Effector memory CD4-positive, alpha-beta T cell (primary cell): ENCODE results near the gene MYDGF.

Experiments
- DNase-seq, 3 donors: peaks; one replicate each; pipeline ENCODE4 v3.0.0-alpha.2; 2020
- H3K27ac ChIP-seq: 2 replicates; pipeline ENCODE4 v1.7.0; 2013; ENCODE audit warnings: mild to moderate bottlenecking, low read length, moderate library complexity; ENCODE audit not compliant: insufficient read depth, poor library complexity, severe bottlenecking
- H3K27me3 ChIP-seq: replicated peaks from 2 replicates; pipeline ENCODE4 v1.7.0; 2013; ENCODE audit warnings: mild to moderate bottlenecking, low read length; ENCODE audit not compliant: insufficient read depth, control insufficient read depth, poor library complexity, severe bottlenecking
- H3K36me3 ChIP-seq: 2 replicates; pipeline ENCODE4 v1.7.0; 2013; ENCODE audit warnings: mild to moderate bottlenecking, low read length, moderate library complexity; ENCODE audit not compliant: control insufficient read depth, insufficient read depth
- H3K4me1 ChIP-seq: 2 replicates; pipeline ENCODE4 v1.7.0; 2013; ENCODE audit warnings: low read length, mild to moderate bottlenecking; ENCODE audit not compliant: control insufficient read depth, insufficient read depth, poor library complexity, severe bottlenecking
- H3K4me3 ChIP-seq: 2 replicates; pipeline ENCODE4 v1.7.0; 2013; ENCODE audit warnings: low read length, low read depth, mild to moderate bottlenecking; ENCODE audit not compliant: insufficient read depth, poor library complexity, severe bottlenecking
- H3K9me3 ChIP-seq: 2 replicates; pipeline ENCODE4 v1.7.0; 2013; ENCODE audit warnings: mild to moderate bottlenecking, low read length, moderate library complexity; ENCODE audit not compliant: control insufficient read depth

Gene MYDGF

DNA sequence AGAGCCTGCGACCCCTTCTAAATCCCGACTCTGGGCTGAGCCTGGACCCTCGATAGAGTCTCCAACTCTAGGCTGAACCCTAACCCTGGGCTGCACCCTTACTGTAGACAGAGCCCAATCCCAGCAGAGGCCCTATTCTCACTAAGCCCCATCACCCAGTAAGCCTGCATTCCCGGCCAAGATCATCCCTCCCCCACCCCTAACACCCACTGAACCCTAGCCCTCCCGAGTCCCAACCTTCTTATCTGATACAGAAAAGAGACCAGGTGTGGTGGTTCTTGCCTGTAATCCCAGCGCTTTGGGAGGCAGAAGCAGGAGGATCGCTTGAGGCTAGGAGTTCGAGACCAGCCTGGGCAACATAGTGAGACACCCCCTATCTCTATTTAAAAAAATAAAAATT lies 33.4 kb downstream of the MYDGF start:
- H3K4me3 ChIP-seq = peak overlapping the region; percentile 52
- H3K4me1 ChIP-seq = peaks cover 34% of the 10 kb centered on the region
- H3K27ac ChIP-seq = no peak overlapping the region
- no peaks in the 10 kb centered on the region for H3K27me3 ChIP-seq
- no peaks in the 10 kb centered on the region for H3K36me3 ChIP-seq
- no peak for DNase-seq
- no peaks in the 10 kb centered on the region for H3K9me3 ChIP-seq

DNA sequence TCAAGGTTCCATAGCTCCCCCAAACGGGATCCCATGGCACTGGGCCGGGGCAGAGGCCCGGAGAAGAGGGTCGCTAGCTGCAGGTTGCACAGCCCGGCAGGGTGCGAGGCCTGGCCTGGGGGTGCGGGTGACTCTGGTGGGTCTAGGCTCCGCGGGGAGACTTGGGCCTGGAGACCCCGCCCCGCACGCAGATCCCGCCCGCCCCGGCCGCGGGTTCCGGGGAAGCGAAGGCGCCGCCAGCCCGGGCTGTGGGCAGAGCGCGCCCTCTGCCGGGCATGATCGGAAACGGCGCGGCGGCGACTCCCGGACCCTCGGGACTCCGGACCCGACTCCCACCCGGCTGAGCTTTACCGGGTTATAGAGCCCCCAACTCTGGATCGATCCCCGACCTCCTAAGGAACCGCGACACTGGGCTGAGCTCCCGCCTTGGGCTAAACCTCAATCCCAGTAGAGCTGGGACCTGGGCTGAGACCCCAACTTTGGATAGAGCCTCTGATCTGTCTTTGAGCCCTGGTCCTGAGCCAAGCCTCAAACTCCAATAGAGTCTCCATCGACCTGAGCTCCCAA lies 33.9 kb downstream of the MYDGF start:
- Histone ChIP-seq H3K4me1 (peaks cover 34% of the 10 kb centered on the region), H3K4me3 (peak overlapping the region; percentile 52), H3K27me3 (no peaks in the 10 kb centered on the region), H3K9me3 (no peaks in the 10 kb centered on the region), H3K27ac (peak overlapping the region; percentile 36), H3K36me3 (no peaks in the 10 kb centered on the region)
- DNase-seq = peak; percentile 53 to 65 (median 54)

DNA sequence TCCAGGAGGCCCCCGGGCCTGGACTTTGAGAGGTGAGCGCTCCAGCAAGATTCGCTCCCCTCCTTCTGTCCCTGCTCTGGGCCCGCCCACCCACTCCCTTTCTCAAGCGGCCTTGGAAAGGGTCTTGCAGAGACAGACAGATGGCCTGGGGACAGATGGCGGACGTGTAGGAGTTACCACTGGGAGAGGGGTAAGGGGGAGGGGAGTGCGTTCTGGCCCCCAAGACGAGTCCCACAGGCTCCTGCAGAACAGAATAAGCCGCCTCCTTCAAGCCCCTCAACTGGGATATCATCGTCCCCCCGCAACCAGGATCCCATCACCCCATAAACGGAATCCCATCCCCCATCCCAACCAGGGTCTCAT lies 34.4 kb downstream of the MYDGF start:
- DNase-seq = no peak
- Histone ChIP-seq H3K27me3 (no peaks in the 10 kb centered on the region), H3K4me3 (peak overlapping the region; percentile 52), H3K9me3 (no peaks in the 10 kb centered on the region), H3K4me1 (peaks cover 29% of the 10 kb centered on the region), H3K27ac (peak overlapping the region; percentile 36), H3K36me3 (no peaks in the 10 kb centered on the region)

DNA sequence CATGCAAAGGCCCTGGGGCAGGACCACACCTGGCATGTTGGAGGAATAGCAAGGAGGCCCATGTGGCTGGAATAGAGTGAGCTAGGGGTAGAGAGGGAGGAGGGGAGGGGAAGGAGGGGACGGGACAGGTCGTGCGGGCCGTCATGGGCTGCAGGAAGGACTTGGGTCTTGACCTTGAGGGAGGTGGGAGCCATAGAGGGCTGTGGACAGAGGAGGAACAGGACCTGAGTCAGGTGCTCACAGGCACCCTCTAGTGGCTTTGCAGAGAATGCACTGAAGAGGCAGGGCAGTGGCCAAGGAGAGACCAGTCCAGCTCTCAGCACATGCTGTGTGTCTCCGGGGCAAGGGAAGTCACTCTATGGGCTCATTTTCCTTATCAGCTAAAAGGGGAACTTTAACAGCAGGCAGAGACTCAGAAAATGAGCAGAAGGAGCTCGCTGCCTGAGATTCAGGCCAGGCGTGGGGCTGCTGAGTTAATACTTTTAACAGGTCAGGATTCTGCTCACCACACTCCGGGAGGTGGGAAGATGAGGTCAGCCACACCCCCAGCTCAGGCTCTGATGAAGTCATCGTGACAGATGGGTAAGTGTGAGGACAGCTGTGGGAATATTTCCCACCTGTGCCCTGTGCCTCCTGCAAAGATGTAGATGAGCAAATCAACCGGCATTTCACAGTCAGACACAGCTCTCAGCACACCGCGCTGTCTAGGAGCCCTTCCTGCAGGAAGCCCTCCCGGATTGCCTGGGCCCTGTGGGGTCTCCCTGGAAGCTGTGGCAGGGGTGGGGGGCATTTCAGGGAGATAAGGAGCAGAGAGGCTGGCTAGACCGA lies 36.8 kb downstream of the MYDGF start:
- peak in 1 of 3 donors; percentile 37 for DNase-seq
- Histone ChIP-seq H3K27me3 (no peaks in the 10 kb centered on the region), H3K9me3 (no peaks in the 10 kb centered on the region), H3K4me3 (no peak overlapping the region), H3K36me3 (no peaks in the 10 kb centered on the region), H3K4me1 (peaks cover 15% of the 10 kb centered on the region), H3K27ac (no peak overlapping the region)

DNA sequence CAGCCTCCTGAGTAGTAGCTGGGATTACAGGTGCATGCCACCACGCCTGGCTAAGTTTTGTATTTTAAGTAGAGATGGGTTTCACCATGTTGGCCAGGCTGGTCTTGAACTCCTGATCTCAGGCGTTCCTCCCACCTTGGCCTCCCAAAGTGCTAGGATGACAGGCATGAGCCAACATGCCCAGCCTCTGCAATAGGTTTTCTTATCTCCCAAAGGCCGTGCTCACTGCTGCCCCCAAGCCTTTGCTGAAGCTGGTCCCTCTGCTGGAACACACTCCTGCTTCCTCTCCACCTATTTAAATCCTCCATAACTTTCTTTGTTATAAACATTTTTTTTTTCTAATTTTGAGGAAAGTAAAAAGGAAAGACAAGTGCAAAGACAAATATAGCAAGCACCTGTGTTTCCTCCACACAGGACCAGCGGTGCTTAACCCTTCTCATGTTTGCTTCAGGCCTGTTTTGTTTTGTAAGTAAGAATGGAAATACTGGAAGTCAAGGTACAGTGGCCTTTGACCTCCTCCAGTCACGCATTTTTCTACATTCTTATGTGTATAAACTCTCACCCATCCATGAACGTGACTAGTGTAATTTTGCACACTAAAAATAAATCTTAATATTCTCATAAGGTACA lies 45.3 kb downstream of the MYDGF start:
- H3K27ac ChIP-seq = no peak overlapping the region

DNA sequence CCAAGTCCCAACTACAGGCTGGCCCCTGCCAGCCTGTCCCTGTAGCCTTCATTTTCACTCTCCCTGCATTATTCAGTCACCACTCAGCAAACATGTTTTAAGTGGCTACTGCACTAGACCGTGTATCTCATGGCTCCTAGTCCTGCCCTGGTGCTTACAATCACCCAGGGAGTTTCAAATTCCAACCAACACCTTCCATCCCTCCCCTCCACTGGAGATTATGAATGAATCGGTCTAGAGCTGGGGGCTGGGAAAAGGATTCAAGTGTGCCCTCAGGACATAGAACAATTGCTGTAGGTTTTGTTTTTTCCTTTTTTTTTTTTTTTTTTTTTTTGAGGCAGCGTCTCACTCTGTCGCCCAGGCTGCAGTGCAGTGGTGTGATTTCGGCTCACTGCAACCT lies 45.8 kb downstream of the MYDGF start:
- no peak for DNase-seq
- no peak overlapping the region for H3K27ac ChIP-seq
- no peaks in the 10 kb centered on the region for H3K36me3 ChIP-seq
- H3K4me3 ChIP-seq = no peak overlapping the region
- no peaks in the 10 kb centered on the region for H3K27me3 ChIP-seq
- H3K4me1 ChIP-seq = no peaks in the 10 kb centered on the region
- H3K9me3 ChIP-seq = no peaks in the 10 kb centered on the region

More for the DNA sequence above, 45.3 kb downstream of the MYDGF start:
- DNase-seq = no peak
- Histone ChIP-seq H3K4me3 (no peak overlapping the region), H3K4me1 (no peaks in the 10 kb centered on the region), H3K36me3 (no peaks in the 10 kb centered on the region), H3K9me3 (no peaks in the 10 kb centered on the region), H3K27me3 (no peaks in the 10 kb centered on the region)

DNA sequence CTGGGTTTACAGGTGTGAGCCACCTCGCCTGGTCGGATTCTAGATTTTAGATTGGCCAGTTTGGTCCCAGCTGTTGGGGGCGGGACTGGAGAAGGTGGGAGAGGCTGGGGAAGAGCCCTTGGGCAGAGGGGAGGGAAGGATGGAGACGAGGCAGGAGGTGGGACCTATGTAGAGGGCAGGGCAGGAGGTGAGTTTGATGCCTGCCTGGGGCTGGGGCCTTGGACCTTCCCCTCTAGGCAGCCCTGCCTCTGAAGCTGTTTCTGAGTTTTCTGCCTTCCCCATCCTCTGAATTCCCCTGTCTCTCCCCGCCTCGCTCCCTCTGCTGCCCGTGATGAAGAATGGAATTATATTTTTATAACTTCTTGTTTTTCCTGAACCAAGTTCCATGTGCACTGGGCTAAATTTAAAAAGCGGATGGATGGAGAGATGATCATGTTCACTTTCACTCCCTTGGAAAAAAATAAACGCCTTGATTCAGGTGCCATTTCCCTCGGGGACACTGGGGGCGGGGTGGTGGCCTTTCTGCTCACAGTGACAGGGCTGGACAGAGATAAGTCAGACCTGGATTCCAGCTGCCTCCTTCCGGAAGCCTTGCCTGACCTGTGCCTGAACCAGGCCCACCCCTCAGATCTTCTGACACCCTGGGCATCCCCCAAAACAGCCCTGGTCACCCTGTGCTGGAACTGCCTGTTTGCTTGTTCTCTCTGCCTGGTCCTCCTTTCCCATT lies 47.3 kb downstream of the MYDGF start:
- DNase-seq = no peak
- H3K4me1 ChIP-seq = no peaks in the 10 kb centered on the region
- no peak overlapping the region for H3K27ac ChIP-seq
- H3K9me3 ChIP-seq = no peaks in the 10 kb centered on the region
- no peak overlapping the region for H3K4me3 ChIP-seq
- no peaks in the 10 kb centered on the region for H3K36me3 ChIP-seq
- H3K27me3 ChIP-seq = no peaks in the 10 kb centered on the region

DNA sequence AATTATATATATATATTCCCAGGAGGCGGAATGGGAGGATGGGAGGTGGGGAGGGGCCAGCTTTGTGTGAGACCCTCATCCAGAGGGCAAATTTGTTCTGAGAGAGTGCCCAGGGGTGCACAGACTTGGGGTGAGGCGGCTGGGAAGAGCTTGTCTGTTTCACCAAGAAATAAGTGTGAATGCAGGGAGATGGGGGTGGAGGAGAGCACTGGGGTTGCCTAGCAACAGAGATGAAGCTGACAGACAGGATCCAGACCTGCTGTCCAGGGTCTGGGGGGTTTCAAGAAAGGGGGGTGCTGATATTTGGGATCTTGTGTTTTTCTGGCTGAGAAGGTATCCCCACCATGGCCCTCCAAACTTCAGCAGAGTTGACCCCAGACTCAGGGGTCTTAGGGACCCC lies 49.5 kb downstream of the MYDGF start:
- DNase-seq = no peak
- Histone ChIP-seq H3K9me3 (no peaks in the 10 kb centered on the region), H3K4me3 (no peak overlapping the region), H3K27me3 (no peaks in the 10 kb centered on the region), H3K4me1 (no peaks in the 10 kb centered on the region), H3K36me3 (no peaks in the 10 kb centered on the region), H3K27ac (no peak overlapping the region)

DNA sequence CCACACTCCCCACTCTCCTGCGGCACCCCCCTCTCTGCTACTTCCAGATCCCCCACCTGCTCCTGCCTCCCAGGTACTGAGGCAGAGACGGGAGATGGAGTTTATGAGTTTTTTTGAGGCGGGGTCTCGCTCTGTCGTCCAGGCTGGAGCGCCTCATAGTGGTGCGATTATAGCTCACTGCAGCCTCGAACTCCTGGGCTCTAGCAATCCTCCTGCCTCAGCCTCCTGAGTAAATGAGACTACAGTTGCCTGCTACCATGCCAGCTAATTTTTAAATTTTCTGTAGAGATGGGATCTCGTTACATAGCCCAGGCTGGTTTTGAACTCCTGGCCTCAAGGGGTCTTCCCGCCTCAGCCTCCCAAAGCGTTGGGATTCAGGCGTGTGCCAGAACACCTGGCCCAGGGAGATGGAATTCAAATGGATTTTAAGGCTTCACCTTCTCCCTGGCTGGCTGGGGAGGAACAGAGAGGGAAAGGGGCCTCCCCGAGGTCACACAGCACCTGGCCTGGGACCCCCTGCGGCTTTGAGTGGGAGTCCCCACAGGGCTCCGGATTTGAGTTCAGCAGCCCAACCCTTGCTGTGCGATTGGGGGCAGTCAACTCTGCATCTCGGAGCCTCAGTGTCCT lies 50.4 kb downstream of the MYDGF start:
- H3K27ac ChIP-seq = no peak overlapping the region
- no peak for DNase-seq
- H3K36me3 ChIP-seq = no peaks in the 10 kb centered on the region
- H3K27me3 ChIP-seq = no peaks in the 10 kb centered on the region
- H3K9me3 ChIP-seq = no peaks in the 10 kb centered on the region
- H3K4me3 ChIP-seq = no peak overlapping the region
- no peaks in the 10 kb centered on the region for H3K4me1 ChIP-seq
